BLaER1 (cell line): Measurements from ENCODE around the gene ISLR.
A peak's percentile ranks its signal among the peaks of the same experiment; 100 is the strongest.

Experiments used
- H3K27ac ChIP-seq: shearing (Covaris generic); formaldehyde crosslinking; 2 replicates; pipeline ENCODE4 v1.8.1; 2022
- H3K27me3 ChIP-seq: shearing (Covaris generic); formaldehyde crosslinking; 2 replicates; pipeline ENCODE4 v1.8.1; 2022
- H3K36me3 ChIP-seq: shearing (Covaris generic); formaldehyde crosslinking; 2 replicates; pipeline ENCODE4 v1.8.1; 2022
- H3K4me1 ChIP-seq: shearing (Covaris generic); formaldehyde crosslinking; 2 replicates; pipeline ENCODE4 v1.8.1; 2022
- H3K4me2 ChIP-seq: shearing (Covaris generic); formaldehyde crosslinking; 2 replicates; pipeline ENCODE4 v1.8.1; 2022
- H3K4me3 ChIP-seq: shearing (Covaris generic); formaldehyde crosslinking; 2 replicates; pipeline ENCODE4 v1.8.1; 2022
- H3K9ac ChIP-seq: shearing (Covaris generic); formaldehyde crosslinking; 2 replicates; pipeline ENCODE4 v1.8.1; 2022
- H3K9me3 ChIP-seq: shearing (Covaris generic); formaldehyde crosslinking; 2 replicates; pipeline ENCODE4 v1.8.1; 2022
- H4K20me1 ChIP-seq: shearing (Covaris generic); formaldehyde crosslinking; 2 replicates; pipeline ENCODE4 v1.8.1; 2022
- Cebpa-rat ChIP-seq: shearing (Covaris generic); IDR thresholded peaks from 2 replicates; pipeline ENCODE4 v1.8.1; 2022

ISLR gene

DNA sequence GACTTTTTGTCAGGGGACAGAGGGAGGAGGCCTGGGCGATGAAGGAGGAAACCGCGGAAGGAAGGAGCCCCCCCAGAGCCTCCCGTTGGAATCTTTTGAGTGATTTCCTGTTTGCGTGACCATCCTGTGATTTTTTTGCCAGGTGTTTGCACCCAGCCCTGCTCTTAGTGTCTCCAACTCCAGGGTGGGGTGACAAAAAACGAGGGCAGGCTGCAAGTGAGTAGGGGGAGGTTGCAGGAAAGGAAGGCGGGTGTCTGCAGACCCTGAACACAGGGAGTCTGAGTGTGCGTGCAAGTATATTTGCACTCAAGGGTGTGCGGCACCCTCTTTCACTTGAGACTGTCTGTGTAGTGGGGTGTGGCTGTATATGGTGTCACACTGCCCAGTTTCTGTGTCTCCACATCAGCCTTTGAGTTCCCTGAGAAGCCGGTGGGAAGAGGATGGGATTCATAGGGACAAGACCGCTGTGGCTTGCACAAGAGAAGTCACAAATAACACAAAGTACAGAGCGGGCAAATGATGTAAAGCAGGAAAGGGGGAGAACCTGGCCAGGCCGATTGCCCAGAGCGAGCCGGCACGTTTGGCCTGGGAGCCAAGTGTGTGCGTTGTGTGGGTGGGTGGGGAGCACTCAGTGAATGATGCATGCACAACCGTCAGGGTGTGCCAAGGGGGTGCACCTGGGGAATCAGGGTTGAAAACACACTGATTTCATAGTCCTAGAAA is 36.5 kb upstream of the ISLR start:
- H4K20me1 ChIP-seq = 0 out of 2 replicates have a peak, but pooled peaks cover 4% of the 10 kb centered on the region
- peak overlapping the region; percentile 76 for H3K9ac ChIP-seq
- H3K4me1 ChIP-seq = peaks cover 45% of the 10 kb centered on the region
- peaks cover 29% of the 10 kb centered on the region for H3K9me3 ChIP-seq
- peak overlapping the region; percentile 96 for H3K4me2 ChIP-seq
- H3K27ac ChIP-seq = peak overlapping the region; percentile 65; the same call in 1 of the 2 replicates
- TF ChIP-seq Cebpa-rat = no peak
- H3K4me3 ChIP-seq = peak overlapping the region; percentile 66
- H3K27me3 ChIP-seq = peaks cover 41% of the 10 kb centered on the region
- no peaks in the 10 kb centered on the region for H3K36me3 ChIP-seq

GRCh38 chr15:74137537-74137894 is 36.0 kb upstream of the ISLR start:
- H3K27me3 ChIP-seq = peaks cover 36% of the 10 kb centered on the region
- peak overlapping the region; percentile 96 for H3K4me2 ChIP-seq
- H3K9ac ChIP-seq = peak overlapping the region; percentile 76; the same call in 1 of the 2 replicates
- H4K20me1 ChIP-seq = no peaks in the 10 kb centered on the region
- H3K4me3 ChIP-seq = no peak overlapping the region
- peak overlapping the region; percentile 65; the same call in 1 of the 2 replicates for H3K27ac ChIP-seq
- peaks cover 45% of the 10 kb centered on the region for H3K4me1 ChIP-seq
- peaks cover 24% of the 10 kb centered on the region for H3K9me3 ChIP-seq
- TF ChIP-seq Cebpa-rat = no peak
- no peaks in the 10 kb centered on the region for H3K36me3 ChIP-seq

GRCh38 chr15:74138642-74139041 is 34.9 kb upstream of the ISLR start:
- Histone ChIP-seq H3K4me3 (no peak overlapping the region), H3K4me2 (no peak overlapping the region), H3K27me3 (peaks cover 25% of the 10 kb centered on the region), H3K36me3 (no peaks in the 10 kb centered on the region), H3K27ac (no peak overlapping the region), H3K9me3 (peaks cover 12% of the 10 kb centered on the region), H3K4me1 (peaks cover 45% of the 10 kb centered on the region), H3K9ac (no peak overlapping the region), H4K20me1 (no peaks in the 10 kb centered on the region)
- TF ChIP-seq Cebpa-rat = no peak

- no peak overlapping the region for H3K4me2 ChIP-seq
- H3K36me3 ChIP-seq = no peaks in the 10 kb centered on the region
- TF ChIP-seq Cebpa-rat = no peak
- no peak overlapping the region for H3K4me3 ChIP-seq
- H3K27ac ChIP-seq = no peak overlapping the region
- H3K9me3 ChIP-seq = peaks cover 6% of the 10 kb centered on the region; the same call in 1 of the 2 replicates
- H3K4me1 ChIP-seq = peaks cover 32% of the 10 kb centered on the region
- no peaks in the 10 kb centered on the region for H3K27me3 ChIP-seq
- H3K9ac ChIP-seq = no peak overlapping the region
- no peaks in the 10 kb centered on the region for H4K20me1 ChIP-seq
Observed at GRCh38 chr15:74141591-74141990, 31.9 kb upstream of the ISLR start.

GRCh38 chr15:74144153-74144775 is 29.2 kb upstream of the ISLR start:
- Histone ChIP-seq H3K36me3 (no peaks in the 10 kb centered on the region), H3K9ac (no peak overlapping the region), H3K4me3 (no peak overlapping the region), H3K9me3 (peaks cover 13% of the 10 kb centered on the region; the same call in 1 of the 2 replicates), H3K27ac (no peak overlapping the region), H3K4me2 (no peak overlapping the region), H3K27me3 (no peaks in the 10 kb centered on the region), H3K4me1 (peaks cover 9% of the 10 kb centered on the region; the same call in 1 of the 2 replicates), H4K20me1 (no peaks in the 10 kb centered on the region)
- TF ChIP-seq Cebpa-rat = no peak

DNA sequence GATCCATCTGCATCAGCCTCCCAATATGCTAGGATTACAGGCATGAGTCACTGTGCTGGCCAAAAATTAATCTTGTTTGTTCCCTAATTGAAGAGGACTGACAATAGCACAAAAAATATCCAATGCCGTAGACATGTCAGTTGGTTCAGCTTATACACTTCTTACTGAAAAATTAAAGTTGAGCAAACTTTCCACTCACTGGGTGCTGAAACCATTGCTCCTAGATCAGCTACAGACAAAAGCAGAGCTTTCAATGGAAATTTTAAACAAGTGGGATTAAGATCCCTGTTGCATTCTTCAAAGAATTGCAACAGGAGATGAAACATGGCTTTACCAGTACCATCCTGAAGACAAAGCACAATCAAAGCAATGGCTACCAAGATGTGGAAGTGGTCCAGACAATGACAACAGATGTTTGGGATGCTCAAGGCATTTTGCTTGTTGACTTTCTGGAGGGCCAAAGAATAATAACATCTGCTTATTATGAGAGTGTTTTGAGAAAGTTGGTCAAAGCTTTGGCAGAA is 27.2 kb upstream of the ISLR start:
- no peak for TF ChIP-seq Cebpa-rat
- H3K9ac ChIP-seq = no peak overlapping the region

DNA sequence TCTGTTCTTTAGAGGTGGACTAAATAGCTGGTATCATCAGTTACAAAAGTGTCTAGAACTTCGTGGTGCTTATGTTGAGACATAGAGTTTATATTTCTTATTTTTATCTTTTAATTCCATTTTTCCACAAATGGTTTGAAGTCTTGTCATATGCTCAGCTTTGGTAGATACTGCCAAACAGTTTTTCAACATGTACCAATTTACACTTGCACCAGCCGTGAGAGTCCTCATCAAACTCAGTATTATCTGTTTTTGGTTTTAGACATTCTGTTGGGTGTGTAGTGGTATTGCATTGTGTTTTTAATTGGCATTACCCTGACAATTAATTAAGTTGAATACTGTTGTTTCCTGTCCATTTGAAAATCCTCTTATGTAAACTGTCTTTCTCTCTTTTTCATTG is 26.5 kb upstream of the ISLR start:
- no peak for TF ChIP-seq Cebpa-rat
- H3K4me3 ChIP-seq = no peak overlapping the region
- H4K20me1 ChIP-seq = no peaks in the 10 kb centered on the region
- H3K27me3 ChIP-seq = no peaks in the 10 kb centered on the region
- H3K36me3 ChIP-seq = no peaks in the 10 kb centered on the region
- no peak overlapping the region for H3K9ac ChIP-seq
- no peak overlapping the region for H3K27ac ChIP-seq
- H3K4me2 ChIP-seq = no peak overlapping the region
- H3K4me1 ChIP-seq = no peaks in the 10 kb centered on the region
- peaks cover 13% of the 10 kb centered on the region; the same call in 1 of the 2 replicates for H3K9me3 ChIP-seq

More for the DNA sequence above, 27.2 kb upstream of the ISLR start:
- no peaks in the 10 kb centered on the region for H4K20me1 ChIP-seq
- no peak overlapping the region for H3K4me3 ChIP-seq
- peaks cover 13% of the 10 kb centered on the region; the same call in 1 of the 2 replicates for H3K9me3 ChIP-seq
- no peaks in the 10 kb centered on the region for H3K27me3 ChIP-seq
- H3K27ac ChIP-seq = no peak overlapping the region
- H3K4me2 ChIP-seq = no peak overlapping the region
- H3K4me1 ChIP-seq = no peaks in the 10 kb centered on the region
- H3K36me3 ChIP-seq = no peaks in the 10 kb centered on the region

DNA sequence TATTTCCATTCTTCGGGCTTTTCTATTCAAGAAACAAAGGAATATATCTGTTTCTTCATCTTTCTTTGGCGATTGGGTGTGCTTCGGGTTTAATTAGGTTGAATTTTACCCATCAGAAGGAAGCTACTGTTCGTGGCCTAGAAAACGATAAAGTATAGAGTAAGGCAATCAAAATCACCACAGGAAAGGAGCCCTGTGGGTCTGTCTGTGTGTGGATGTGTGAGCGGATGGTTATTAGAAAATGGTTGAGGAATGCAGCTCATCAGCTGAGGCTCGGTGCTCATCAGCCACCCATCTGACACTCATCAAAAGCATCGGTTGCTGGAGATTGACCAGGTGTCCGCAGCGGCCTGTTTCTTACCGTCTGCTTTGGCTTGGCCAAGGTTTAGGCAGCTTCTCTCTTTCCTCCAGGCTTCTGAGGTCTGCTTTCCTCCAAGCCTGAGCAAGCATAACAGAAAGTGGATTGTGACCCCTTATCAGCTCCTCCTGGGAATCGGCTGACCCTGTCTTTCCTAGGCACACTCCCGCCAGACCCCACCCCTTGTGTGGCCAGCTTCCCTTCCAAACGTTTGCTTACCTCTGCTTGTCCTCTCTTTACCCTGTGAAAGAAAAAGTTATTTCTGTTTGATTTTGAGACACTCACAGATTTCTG is 17.6 kb upstream of the ISLR start:
- Histone ChIP-seq H3K4me3 (no peak overlapping the region), H4K20me1 (no peaks in the 10 kb centered on the region), H3K27ac (no peak overlapping the region), H3K9me3 (no peaks in the 10 kb centered on the region), H3K9ac (no peak overlapping the region), H3K27me3 (no peaks in the 10 kb centered on the region), H3K36me3 (no peaks in the 10 kb centered on the region), H3K4me1 (peaks cover 21% of the 10 kb centered on the region), H3K4me2 (no peak overlapping the region)
- no peak for TF ChIP-seq Cebpa-rat

GRCh38 chr15:74156678-74157411 is 16.7 kb upstream of the ISLR start:
- H3K4me2 ChIP-seq = peak overlapping the region; percentile 57
- H3K4me3 ChIP-seq = no peak overlapping the region
- no peaks in the 10 kb centered on the region for H3K9me3 ChIP-seq
- H4K20me1 ChIP-seq = no peaks in the 10 kb centered on the region
- no peaks in the 10 kb centered on the region for H3K27me3 ChIP-seq
- H3K36me3 ChIP-seq = no peaks in the 10 kb centered on the region
- no peak overlapping the region for H3K27ac ChIP-seq
- TF ChIP-seq Cebpa-rat = no peak
- no peak overlapping the region for H3K9ac ChIP-seq
- H3K4me1 ChIP-seq = peaks cover 21% of the 10 kb centered on the region
